H1 (cell line): ENCODE data around the gene GRPR. TPM values are rescaled to one million over a fixed set of nuclear protein-coding genes. Genes with fewer than 3 reads are reported as not detected.
A peak's percentile ranks its signal among the peaks of the same experiment; 100 is the strongest.

Experiments
- CTCF ChIA-PET: fragments of 300-600 bp; sonication (Branson Sonifier 250); formaldehyde crosslinking; loops from one replicate; lab custom pipeline; 2021; ENCODE audit not compliant: partially characterized antibody; lab: Charles Lee
- POLR2A ChIA-PET: fragments of 300-600 bp; sonication (Branson Sonifier 250); formaldehyde crosslinking; loops from one replicate; lab custom pipeline; 2021; ENCODE audit warnings: inconsistent platforms; ENCODE audit not compliant: partially characterized antibody; lab: Charles Lee
- DNase-seq, 2 experiments: peaks; one replicate each; pipeline versions ENCODE4 v3.0.0 to v3.0.0-alpha.2; 2010 to 2022; ENCODE audit warnings: low spot score in 2 of 2, low read depth in 1 of 2, mixed read lengths in 1 of 2
- FAIRE-seq: peaks from 2 replicates; lab custom pipeline; 2011; peaks lifted over from hg19 to GRCh38; lab: Jason Lieb, UNC
- H2AFZ ChIP-seq: 2 replicates; pipeline ENCODE4 v1.8.1; 2012; ENCODE audit warnings: low read length, inconsistent platforms
- H2AK5ac ChIP-seq: 2 replicates; pipeline ENCODE4 v1.6.1; 2013; ENCODE audit warnings: low read depth, low read length
- H2BK120ac ChIP-seq: replicated peaks from 2 replicates; pipeline ENCODE3; 2013; ENCODE audit warnings: low read depth, low read length, inconsistent platforms
- H2BK12ac ChIP-seq: 2 replicates; pipeline ENCODE4 v1.6.1; 2013; ENCODE audit warnings: low read depth, low read length
- H2BK15ac ChIP-seq: 2 replicates; pipeline ENCODE4 v1.6.1; 2013; ENCODE audit warnings: low read length
- H2BK20ac ChIP-seq: 2 replicates; pipeline ENCODE4 v1.6.1; 2013; ENCODE audit warnings: low read length
- H2BK5ac ChIP-seq: 2 replicates; pipeline ENCODE4 v1.6.1; 2013; ENCODE audit warnings: low read depth, low read length
- H3K14ac ChIP-seq: 2 replicates; pipeline ENCODE4 v1.6.1; 2013; ENCODE audit warnings: inconsistent platforms; ENCODE audit not compliant: insufficient read length
- H3K18ac ChIP-seq: 2 replicates; pipeline ENCODE4 v1.6.1; 2013; ENCODE audit warnings: low read length; ENCODE audit errors: extremely low read depth
- H3K23ac ChIP-seq: 2 replicates; pipeline ENCODE4 v1.6.1; 2013; ENCODE audit warnings: inconsistent platforms; ENCODE audit not compliant: insufficient read length
- H3K23me2 ChIP-seq: 2 replicates; pipeline ENCODE4 v1.6.1; 2013; ENCODE audit warnings: low read depth, low read length
- H3K27ac ChIP-seq: 2 replicates; pipeline ENCODE4 v1.6.1; 2011; ENCODE audit warnings: low read depth, low read length, inconsistent platforms
- H3K27me3 ChIP-seq, 4 experiments: replicated peaks in 1 of 4; 1 replicate in 1 of 4; 2 replicates in 3 of 4; pipeline versions ENCODE4 v1.6.1 to v1.8.1; 2011 to 2013; ENCODE audit warnings: low read length in 3 of 4, mild to moderate bottlenecking in 3 of 4, inconsistent platforms in 2 of 4, mixed read lengths in 2 of 4, moderate library complexity in 1 of 4; ENCODE audit not compliant: control insufficient read depth in 3 of 4, insufficient read depth in 3 of 4; ENCODE audit errors: extremely low read depth in 1 of 4
- H3K36me3 ChIP-seq, 4 experiments: 2 replicates each; pipeline versions ENCODE4 v1.6.1 to v1.8.1; 2011 to 2013; ENCODE audit warnings: mild to moderate bottlenecking in 4 of 4, low read length in 3 of 4, moderate library complexity in 2 of 4, control low read depth in 1 of 4, inconsistent platforms in 1 of 4; ENCODE audit not compliant: insufficient read depth in 4 of 4, control insufficient read depth in 2 of 4
- H3K4ac ChIP-seq: replicated peaks from 2 replicates; pipeline ENCODE3; 2013; ENCODE audit warnings: low read length, low read depth, mixed read lengths, inconsistent platforms; ENCODE audit not compliant: insufficient read length
- H3K4me1 ChIP-seq, 4 experiments: replicated peaks in 1 of 4; 1 replicate in 1 of 4; 2 replicates in 3 of 4; pipeline versions ENCODE4 v1.6.1 to v1.8.1; 2011 to 2013; ENCODE audit warnings: low read length in 3 of 4, inconsistent platforms in 2 of 4, mixed read lengths in 1 of 4; ENCODE audit not compliant: insufficient read depth in 4 of 4, control insufficient read depth in 3 of 4
- H3K4me2 ChIP-seq, 2 experiments: 2 replicates each; pipeline versions ENCODE4 v1.6.1 to v1.8.1; 2011 to 2013; ENCODE audit warnings: low read depth in 2 of 2, low read length in 2 of 2, control low read depth in 1 of 2, inconsistent platforms in 1 of 2, mild to moderate bottlenecking in 1 of 2; ENCODE audit not compliant: insufficient read depth in 1 of 2
- H3K4me3 ChIP-seq, 4 experiments: fragments of 200-600, 300-600 bp in 1 of 4; sonication (generic), shearing (Covaris generic), sonication (Bioruptor Twin) in 1 of 4; 2 replicates each; pipeline versions ENCODE4 v1.5.1 to v1.8.1; 2011 to 2016; ENCODE audit warnings: low read length in 4 of 4, low read depth in 3 of 4, control low read depth in 2 of 4, inconsistent platforms in 2 of 4, mild to moderate bottlenecking in 2 of 4, mixed read lengths in 1 of 4, moderate library complexity in 1 of 4; ENCODE audit not compliant: insufficient read depth in 2 of 4; ENCODE audit errors: extremely low read depth in 1 of 4
- H3K56ac ChIP-seq: replicated peaks from 2 replicates; pipeline ENCODE3; 2013; ENCODE audit warnings: low read depth, mild to moderate bottlenecking, mixed read lengths, low read length, inconsistent platforms; ENCODE audit not compliant: insufficient read length
- H3K79me1 ChIP-seq: 2 replicates; pipeline ENCODE4 v1.6.1; 2013; ENCODE audit warnings: low read depth, low read length, control low read depth
- H3K79me2 ChIP-seq, 2 experiments: 2 replicates each; pipeline versions ENCODE4 v1.6.1 to v1.8.1; 2012 to 2013; ENCODE audit warnings: low read length in 2 of 2, mild to moderate bottlenecking in 2 of 2, inconsistent platforms in 1 of 2; ENCODE audit not compliant: insufficient read depth in 2 of 2, control insufficient read depth in 1 of 2
- H3K9ac ChIP-seq, 4 experiments: replicated peaks in 1 of 4; 1 replicate in 1 of 4; 2 replicates in 3 of 4; pipeline versions ENCODE4 v1.6.1 to v1.8.1; 2011 to 2013; ENCODE audit warnings: low read depth in 3 of 4, low read length in 3 of 4, control low read depth in 2 of 4, mild to moderate bottlenecking in 2 of 4, moderate library complexity in 2 of 4, inconsistent platforms in 1 of 4; ENCODE audit errors: extremely low read depth in 1 of 4
- H3K9me3 ChIP-seq, 2 experiments: 2 replicates each; pipeline versions ENCODE4 v1.6.1 to v1.8.1; 2012 to 2013; ENCODE audit warnings: mild to moderate bottlenecking in 2 of 2, moderate library complexity in 2 of 2, control low read depth in 1 of 2, inconsistent platforms in 1 of 2, low read depth in 1 of 2, low read length in 1 of 2, mixed read lengths in 1 of 2; ENCODE audit not compliant: insufficient read depth in 2 of 2
- H4K20me1 ChIP-seq, 2 experiments: replicated peaks in 1 of 2; 2 replicates each; pipeline versions ENCODE3 to v1.8.1; 2011 to 2013; ENCODE audit warnings: inconsistent platforms in 2 of 2, low read length in 2 of 2, mild to moderate bottlenecking in 1 of 2; ENCODE audit not compliant: insufficient read depth in 2 of 2, control insufficient read depth in 1 of 2
- H4K5ac ChIP-seq: 2 replicates; pipeline ENCODE4 v1.6.1; 2013; ENCODE audit warnings: low read length, low read depth, mixed read lengths, inconsistent platforms; ENCODE audit not compliant: insufficient read length
- H4K8ac ChIP-seq: 2 replicates; pipeline ENCODE4 v1.8.0; 2013; ENCODE audit warnings: mild to moderate bottlenecking, moderate library complexity, low read length, inconsistent platforms; ENCODE audit not compliant: insufficient read depth; ENCODE audit errors: extremely low read depth
- H4K91ac ChIP-seq: replicated peaks from 2 replicates; pipeline ENCODE3; 2013; ENCODE audit warnings: low read length, mixed read lengths, inconsistent platforms; ENCODE audit not compliant: insufficient read length
- EGR1 ChIP-seq: IDR thresholded peaks from 2 replicates; pipeline ENCODE4 v1.6.1; 2011; ENCODE audit warnings: low read depth, low read length, borderline replicate concordance
- SIX5 ChIP-seq: IDR thresholded peaks from 2 replicates; pipeline ENCODE4 v1.6.1; 2011; ENCODE audit warnings: mild to moderate bottlenecking, low read depth, low read length
- WGBS, 2 experiments: shearing (Covaris generic) in 1 of 2; methylation state at CpG; one replicate each; pipeline versions ENCODE4 v1.1.6 to v1.1.7; 2013 to 2015; ENCODE audit warnings: low lambda C conversion rate in 2 of 2, mixed read lengths in 2 of 2, inconsistent platforms in 1 of 2, low coverage in 1 of 2, missing lambda C conversion rate in 1 of 2; ENCODE audit not compliant: insufficient replicate concordance in 2 of 2, insufficient coverage in 1 of 2, insufficient read length in 1 of 2; ENCODE audit errors: extremely low coverage in 1 of 2, missing lambda C conversion rate in 1 of 2; 5-methylcytosine and 5-hydroxymethylcytosine counted together
- polyA plus RNA-seq, 7 experiments: library from polyadenylated mRNA; depleted of rRNA in 3 of 7; stranded (reverse) in 5 of 7; unstranded in 2 of 7; fragments of >200 nt in 5 of 7; fragments of 200-250 nt in 2 of 7; gene quantifications; 1 replicate in 5 of 7; 2 replicates in 1 of 7; 4 replicates in 1 of 7; pipeline versions ENCODE4 v1.2.1 to v1.2.3, GENCODE V29; 2011 to 2013; ENCODE audit warnings: missing spikeins in 2 of 7, mixed read lengths in 2 of 7
- total RNA-seq: library from RNA; stranded (reverse); fragmentation: NEBNext Ultra II Directional; extraction: Animal tissue kit (Norgen Biotek cat#: 25700); gene quantifications from 2 replicates; pipeline ENCODE4 v1.2.1, GENCODE V29; 2021

The GRPR gene
- total and polyA plus RNA-seq, 2 of the 8 experiments (the other 6 are each of a cell fraction or from before 2014, with no cell fraction given), result 18.6 to 78.4 TPM

GRCh38 chrX:16187024-16187760 lies 63.8 kb downstream of the GRPR start:
- no peaks in the 10 kb centered on the region for H3K79me2 ChIP-seq
- TF ChIP-seq EGR1 (no peak), SIX5 (no peak)
- TF ChIP-seq, all 59 proteins: peak for 0
- H3K14ac ChIP-seq, result peak overlapping the region; percentile 80
- H3K36me3 ChIP-seq, result no peaks in the 10 kb centered on the region
- H3K23ac ChIP-seq, result no peak overlapping the region
- FAIRE-seq (no peak), DNase-seq (no peak)
- peak overlapping the region; percentile 78 for H4K5ac ChIP-seq
- no peak overlapping the region for H4K8ac ChIP-seq
- no peaks in the 10 kb centered on the region for H3K79me1 ChIP-seq
- peaks cover 2 to 16% (median 12%) of the 10 kb centered on the region in 4 experiments; a peak in 5 of 7 replicates for H3K4me1 ChIP-seq
- H4K91ac ChIP-seq, result peak overlapping the region; percentile 97
- H2AFZ ChIP-seq, result no peak overlapping the region
- CTCF ChIA-PET, result interaction anchor here (1.0 to 1.1 kb wide), 3 partner anchors 241 to 258 kb away, joined by 3 read pairs; no protein-coding TSS in a partner anchor
- no peak overlapping the region for H2AK5ac ChIP-seq
- no peaks in the 10 kb centered on the region for H3K27me3 ChIP-seq
- no peak overlapping the region for H2BK15ac ChIP-seq
- H4K20me1 ChIP-seq, result no peaks in the 10 kb centered on the region
- H3K18ac ChIP-seq, result no peak overlapping the region
- peak overlapping the region; percentile 99 for H2BK120ac ChIP-seq
- no peaks in the 10 kb centered on the region for H3K23me2 ChIP-seq
- WGBS, 2 experiments, result 49% methylated on average over 4 of the region's 4 CpGs; no CpG with 5 or more reads in 1 of the 2 experiments
- H3K9me3 ChIP-seq, result no peaks in the 10 kb centered on the region
- H3K56ac ChIP-seq, result no peak overlapping the region
- peak overlapping the region; percentile 93; the same call in 1 of the 2 replicates for H2BK5ac ChIP-seq
- H3K4me3 ChIP-seq, result no peak overlapping the region; a peak in 1 of 8 replicates
- H3K4ac ChIP-seq, result peak overlapping the region; percentile 53
- POLR2A ChIA-PET, result interaction anchor here (0.9 to 1.2 kb wide), 5 partner anchors 9 to 23 kb away, joined by 3 to 4 read pairs (median 4); no protein-coding TSS in a partner anchor
- H3K9ac ChIP-seq, result no peak overlapping the region
- H2BK12ac ChIP-seq, result 0 out of 2 replicates have a peak overlapping the region, but pooled peaks have one; percentile 63
- H2BK20ac ChIP-seq, result no peak overlapping the region
- H3K27ac ChIP-seq, result no peak overlapping the region
- H3K4me2 ChIP-seq, result peak overlapping the region; percentile 12 to 53; a peak in 3 of 4 replicates
